ENCODE measurements around the gene MAD1L1. TPM values are rescaled to one million over a fixed set of nuclear protein-coding genes. Genes with fewer than 3 reads are reported as not detected.

Gene MAD1L1
- total and polyA plus RNA-seq, 2 donors (not counting 3 experiments of a cell fraction or from before 2014, with no cell fraction given), result 34.1 to 42.3 TPM

- no peak for TF ChIP-seq EZH2 (IDR thresholded peaks at IDR 0.05; ENCODE audit: borderline replicate concordance, low read depth, low read length, severe bottlenecking)
- no peak for TF ChIP-seq POLR2A (IDR thresholded peaks at IDR 0.05; ENCODE audit: low read depth, low read length)
- no peak for TF ChIP-seq POLR2AphosphoS5 (IDR thresholded peaks at IDR 0.05; ENCODE audit: insufficient read depth, low read depth, low read length)
- TF ChIP-seq CTCF (IDR thresholded peaks at IDR 0.05; ENCODE audit: extremely low read depth in 1 of 2, insufficient read depth in 1 of 2, low read depth in 1 of 2, low read length in 2 of 2), result no peak
- TF ChIP-seq FOS (IDR thresholded peaks at IDR 0.05; ENCODE audit: borderline replicate concordance, insufficient read depth, low read length), result no peak
- no peak for TF ChIP-seq JUN (IDR thresholded peaks at IDR 0.05; ENCODE audit: borderline replicate concordance, insufficient read depth, insufficient read length, low read depth)
- no peak for TF ChIP-seq MYC (IDR thresholded peaks at IDR 0.05; ENCODE audit: low read depth, low read length)
- TF ChIP-seq, protein P1, sequence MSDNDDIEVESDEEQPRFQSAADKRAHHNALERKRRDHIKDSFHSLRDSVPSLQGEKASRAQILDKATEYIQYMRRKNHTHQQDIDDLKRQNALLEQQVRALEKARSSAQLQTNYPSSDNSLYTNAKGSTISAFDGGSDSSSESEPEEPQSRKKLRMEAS (IDR thresholded peaks at IDR 0.05; ENCODE audit: insufficient read depth, insufficient read length), result no peak
- TF ChIP-seq GATA2 (IDR thresholded peaks at IDR 0.05; ENCODE audit: insufficient read depth, insufficient read length, low read depth, low read length), result no peak
- Histone ChIP-seq H3K9ac (replicated peaks; ENCODE audit: extremely low read depth, insufficient read depth, low read length) (no peak overlapping the region), H3K4me2 (ENCODE audit: insufficient read depth, low read length) (no peak overlapping the region), H2AFZ (ENCODE audit: low read depth, low read length) (no peak overlapping the region), H4K20me1 (replicated peaks; ENCODE audit: control insufficient read depth, extremely low read depth, insufficient read depth, low read length) (no peaks in the 10 kb centered on the region), H3K4me1 (ENCODE audit: control insufficient read depth, extremely low read depth, insufficient read depth, low read length) (no peaks in the 10 kb centered on the region), H3K9me3 (replicated peaks; ENCODE audit: control insufficient read depth, insufficient read depth, low read length) (no peaks in the 10 kb centered on the region), H3K9me1 (replicated peaks; ENCODE audit: control insufficient read depth, extremely low read depth, insufficient read depth, low read length) (no peaks in the 10 kb centered on the region), H3K4me3 (replicated peaks in 1 of 3; ENCODE audit: insufficient read depth in 1 of 3, low read depth in 1 of 3, low read length in 3 of 3) (no peak overlapping the region), H3K27ac (ENCODE audit: insufficient read depth, low read depth, low read length) (no peak overlapping the region), H3K36me3 (ENCODE audit: control insufficient read depth in 2 of 2, extremely low read depth in 1 of 2, insufficient read depth in 2 of 2, low read length in 2 of 2) (peaks cover 0 to 16% of the 10 kb centered on the region in 2 experiments), H3K27me3 (ENCODE audit: control insufficient read depth in 2 of 2, insufficient read depth in 2 of 2, low read length in 2 of 2) (no peaks in the 10 kb centered on the region), H3K79me2 (ENCODE audit: control insufficient read depth, insufficient read depth, low read length) (no peaks in the 10 kb centered on the region)
- ChIA-PET POLR2A (no interaction called here), CTCF (interaction anchor here (2.8 kb wide), 1 partner anchor 12 kb away, joined by 10 read pairs; no protein-coding TSS in a partner anchor)
- DNase-seq (ENCODE audit: low read depth, low spot score) (no peak), FAIRE-seq (no peak)
- intact Hi-C loops (cut with micrococcal nuclease) (no loop called here), dilution Hi-C loops (cut with MboI; ENCODE audit: extremely low pct_ligation_motif_present, low sequenced_read_pairs) (no loop called here)
- BruUV-seq (replicated peaks), result no TSS peak
Measured at GRCh38 chr7:2260820-2261219, 28.1 kb upstream of the MAD1L1 start.
